Loucy (cell line): Measurements from ENCODE around the gene DNAH6.

Experiments used
- H2AFZ ChIP-seq: fragments of 200-600 bp; sonication (generic); 2 replicates; pipeline ENCODE4 v1.6.0; 2016; ENCODE audit warnings: antibody characterized with exemption, mild to moderate bottlenecking, low read length, moderate library complexity
- H3F3A ChIP-seq: fragments of 200-600 bp; 2 replicates; pipeline ENCODE4 v1.6.0; 2016; ENCODE audit warnings: antibody characterized with exemption, low read depth, mild to moderate bottlenecking
- H3K27me3 ChIP-seq: fragments of 200-600 bp; sonication (generic); 2 replicates; pipeline ENCODE4 v1.6.1; 2014; ENCODE audit warnings: low read length, mild to moderate bottlenecking; ENCODE audit not compliant: insufficient read depth, poor library complexity, severe bottlenecking
- H3K36me3 ChIP-seq: fragments of 200-600 bp; sonication (generic); 2 replicates; pipeline ENCODE4 v1.6.1; 2016; ENCODE audit warnings: low read length; ENCODE audit not compliant: insufficient read depth
- H3K4me1 ChIP-seq: fragments of 200-600 bp; sonication (generic); 2 replicates; pipeline ENCODE4 v1.5.1; 2014; ENCODE audit warnings: low read length, mild to moderate bottlenecking; ENCODE audit not compliant: insufficient read depth, poor library complexity, severe bottlenecking
- H3K4me2 ChIP-seq: fragments of 200-600 bp; sonication (generic); 2 replicates; pipeline ENCODE4 v1.6.0; 2014; ENCODE audit warnings: antibody characterized with exemption, low read length, low read depth, mild to moderate bottlenecking; ENCODE audit not compliant: poor library complexity, severe bottlenecking
- H3K4me3 ChIP-seq: fragments of 200-600 bp; sonication (generic); 2 replicates; pipeline ENCODE4 v1.5.1; 2014; ENCODE audit warnings: low read length, mild to moderate bottlenecking, mixed read lengths; ENCODE audit not compliant: poor library complexity, severe bottlenecking
- H3K79me2 ChIP-seq: fragments of 200-600 bp; sonication (generic); 2 replicates; pipeline ENCODE4 v1.6.1; 2014; ENCODE audit warnings: low read length; ENCODE audit not compliant: insufficient read depth
- H3K9ac ChIP-seq: fragments of 200-600 bp; sonication (generic); 2 replicates; pipeline ENCODE4 v1.6.0; 2014; ENCODE audit warnings: mild to moderate bottlenecking, low read depth, low read length, moderate library complexity; ENCODE audit not compliant: poor library complexity, severe bottlenecking
- H3K9me2 ChIP-seq: fragments of 200-600 bp; sonication (generic); replicated peaks from 2 replicates; pipeline ENCODE4 v1.6.1; 2016; ENCODE audit warnings: low read depth, low read length, mixed read lengths
- H3K9me3 ChIP-seq: fragments of 200-600 bp; sonication (generic); 2 replicates; pipeline ENCODE4 v1.6.1; 2014; ENCODE audit warnings: mild to moderate bottlenecking, antibody characterized with exemption, low read length, low read depth; ENCODE audit not compliant: insufficient read depth
- H4K20me1 ChIP-seq: fragments of 200-600 bp; sonication (generic); 2 replicates; pipeline ENCODE4 v1.6.0; 2014; ENCODE audit warnings: antibody characterized with exemption, low read length, mild to moderate bottlenecking; ENCODE audit not compliant: insufficient read depth, poor library complexity, severe bottlenecking
- CTCF ChIP-seq: fragments of 200-600 bp; sonication (generic); conservative IDR thresholded peaks from 2 replicates; pipeline ENCODE4 v1.5.1; 2014; ENCODE audit warnings: mild to moderate bottlenecking, antibody characterized with exemption, low read length
- EZH2phosphoT487 ChIP-seq: fragments of 200-600 bp; IDR thresholded peaks from 2 replicates; pipeline ENCODE4 v1.6.1; 2018; ENCODE audit warnings: antibody characterized with exemption, mild to moderate bottlenecking, moderate library complexity, borderline replicate concordance

The DNAH6 gene

GRCh38 chr2:84652431-84652830, 136.1 kb downstream of the DNAH6 start:
- no peaks in the 10 kb centered on the region for H3K36me3 ChIP-seq
- no peak overlapping the region for H2AFZ ChIP-seq
- H4K20me1 ChIP-seq, result no peaks in the 10 kb centered on the region
- no peak overlapping the region for H3K4me2 ChIP-seq
- H3F3A ChIP-seq, result no peaks in the 10 kb centered on the region
- H3K9ac ChIP-seq, result no peak overlapping the region
- H3K4me3 ChIP-seq, result no peak overlapping the region
- H3K9me2 ChIP-seq, result no peaks in the 10 kb centered on the region
- no peaks in the 10 kb centered on the region for H3K27me3 ChIP-seq
- H3K9me3 ChIP-seq, result no peaks in the 10 kb centered on the region
- H3K79me2 ChIP-seq, result no peaks in the 10 kb centered on the region
- no peaks in the 10 kb centered on the region for H3K4me1 ChIP-seq
- no peak for TF ChIP-seq CTCF
- no peak for TF ChIP-seq EZH2phosphoT487

- no peaks in the 10 kb centered on the region for H3K36me3 ChIP-seq
- no peak overlapping the region for H3K4me2 ChIP-seq
- no peak overlapping the region for H3K9ac ChIP-seq
- no peak for TF ChIP-seq EZH2phosphoT487
- TF ChIP-seq CTCF, result no peak
- no peaks in the 10 kb centered on the region for H3F3A ChIP-seq
- H4K20me1 ChIP-seq, result no peaks in the 10 kb centered on the region
- no peaks in the 10 kb centered on the region for H3K4me1 ChIP-seq
- H3K9me2 ChIP-seq, result no peaks in the 10 kb centered on the region
- no peak overlapping the region for H3K4me3 ChIP-seq
- H3K9me3 ChIP-seq, result no peaks in the 10 kb centered on the region
- H3K27me3 ChIP-seq, result no peaks in the 10 kb centered on the region
- H3K79me2 ChIP-seq, result no peaks in the 10 kb centered on the region
- no peak overlapping the region for H2AFZ ChIP-seq
Measured at GRCh38 chr2:84653302-84653701, 137.0 kb downstream of the DNAH6 start.

GRCh38 chr2:84654414-84654813, 138.1 kb downstream of the DNAH6 start:
- H3K9ac ChIP-seq, result no peak overlapping the region
- H3K36me3 ChIP-seq, result no peaks in the 10 kb centered on the region
- H3K27me3 ChIP-seq, result no peaks in the 10 kb centered on the region
- TF ChIP-seq CTCF (no peak), EZH2phosphoT487 (no peak)
- no peaks in the 10 kb centered on the region for H3K4me1 ChIP-seq
- no peak overlapping the region for H3K4me2 ChIP-seq
- H3K4me3 ChIP-seq, result no peak overlapping the region
- H3K9me3 ChIP-seq, result no peaks in the 10 kb centered on the region
- H3K9me2 ChIP-seq, result no peaks in the 10 kb centered on the region
- no peak overlapping the region for H2AFZ ChIP-seq
- no peaks in the 10 kb centered on the region for H3F3A ChIP-seq
- H3K79me2 ChIP-seq, result no peaks in the 10 kb centered on the region
- H4K20me1 ChIP-seq, result no peaks in the 10 kb centered on the region
